A204.1 (cell line): ENCODE measurements around the gene ZFAND3.

Experiments used
- FAIRE-seq: peaks from 2 replicates; lab custom pipeline; 2012; peaks lifted over from hg19 to GRCh38; lab: Jason Lieb, UNC

ZFAND3 gene

GRCh38 chr6:38137608-38138265, 318.2 kb downstream of the ZFAND3 start:
- no peak for FAIRE-seq

DNA sequence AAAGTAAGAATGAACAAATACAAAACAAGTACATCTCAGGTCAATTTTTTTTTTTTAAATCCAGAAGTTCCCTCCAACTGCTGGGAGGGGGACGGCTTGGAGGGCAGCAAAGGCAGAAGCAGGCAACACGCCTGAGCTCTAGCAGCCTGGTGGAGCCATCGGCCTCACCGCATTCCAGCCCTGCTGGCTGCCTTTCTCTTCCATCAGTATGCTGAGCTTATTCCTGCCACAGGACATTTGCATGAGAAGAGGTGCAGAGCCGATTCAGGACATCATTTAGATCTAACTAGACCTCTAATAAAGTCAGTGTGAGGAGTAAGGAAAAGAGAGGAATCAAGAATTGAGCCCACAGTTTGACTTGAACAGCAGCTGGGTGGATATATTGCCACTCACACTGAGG, 318.8 kb downstream of the ZFAND3 start:
- no peak for FAIRE-seq

GRCh38 chr6:38141085-38141484, 321.6 kb downstream of the ZFAND3 start:
- FAIRE-seq: no peak

DNA sequence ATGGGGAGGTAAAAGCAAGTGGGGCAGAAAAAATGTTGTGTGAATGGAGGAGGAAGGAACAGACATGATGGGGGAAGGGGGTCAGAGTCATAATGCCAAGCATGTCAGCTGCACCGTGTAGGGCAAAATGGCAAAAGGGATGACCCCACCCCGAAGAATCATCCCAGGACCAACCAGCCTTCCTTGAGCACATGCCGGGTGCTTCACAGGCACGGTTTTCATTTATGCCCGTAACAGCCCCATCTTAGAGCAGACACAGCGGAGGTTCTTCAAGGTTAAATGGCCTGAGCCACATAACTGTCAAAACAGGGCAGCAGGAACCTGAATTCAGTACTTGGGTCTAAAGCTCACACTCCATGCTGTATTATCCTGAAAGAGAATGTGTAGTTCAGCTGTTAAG, 322.2 kb downstream of the ZFAND3 start:
- no peak for FAIRE-seq

GRCh38 chr6:38142178-38142902, 322.8 kb downstream of the ZFAND3 start:
- FAIRE-seq: no peak

- FAIRE-seq: no peak
These were observed 323.9 kb downstream of the ZFAND3 start for GRCh38 chr6:38143191-38144150.

GRCh38 chr6:38144365-38144945, 324.9 kb downstream of the ZFAND3 start:
- FAIRE-seq: no peak

DNA sequence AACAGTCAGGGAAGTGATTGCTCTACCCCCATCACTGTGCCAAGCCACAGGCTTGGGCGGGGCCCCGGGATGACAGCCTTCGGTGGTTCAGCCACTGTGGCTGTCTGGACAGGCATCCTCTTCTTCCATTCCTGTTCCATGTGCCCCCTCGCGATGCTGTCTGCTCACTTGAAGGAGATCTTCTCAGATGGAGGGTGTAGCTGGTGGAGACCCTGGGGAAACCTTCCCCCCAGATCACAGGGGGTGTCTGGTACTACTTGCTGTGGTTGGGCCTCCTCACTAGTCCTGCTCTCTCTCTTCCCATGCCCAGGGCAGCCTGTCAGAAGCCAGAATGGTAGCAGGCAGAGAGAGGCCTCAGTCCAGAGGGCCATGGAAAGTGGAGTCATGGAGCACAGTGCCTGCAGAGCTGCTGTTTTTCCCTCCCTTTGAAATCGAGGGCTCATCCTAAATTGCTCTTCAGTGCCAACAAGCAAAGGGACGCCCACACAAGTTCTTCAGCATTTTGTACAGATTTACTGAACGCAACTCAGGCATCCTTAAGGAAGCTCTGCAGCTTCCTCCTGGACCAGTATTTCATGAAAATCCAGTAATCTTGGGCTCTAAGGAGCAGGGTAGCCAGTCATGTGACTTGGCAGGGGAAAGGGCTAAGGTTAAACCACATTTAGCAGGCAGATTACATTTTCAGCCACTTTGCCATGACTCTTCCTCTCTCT, 326.6 kb downstream of the ZFAND3 start:
- no peak for FAIRE-seq

- no peak for FAIRE-seq
These were observed 327.2 kb downstream of the ZFAND3 start for GRCh38 chr6:38146734-38147027.

GRCh38 chr6:38148606-38149005, 329.1 kb downstream of the ZFAND3 start:
- FAIRE-seq: no peak

DNA sequence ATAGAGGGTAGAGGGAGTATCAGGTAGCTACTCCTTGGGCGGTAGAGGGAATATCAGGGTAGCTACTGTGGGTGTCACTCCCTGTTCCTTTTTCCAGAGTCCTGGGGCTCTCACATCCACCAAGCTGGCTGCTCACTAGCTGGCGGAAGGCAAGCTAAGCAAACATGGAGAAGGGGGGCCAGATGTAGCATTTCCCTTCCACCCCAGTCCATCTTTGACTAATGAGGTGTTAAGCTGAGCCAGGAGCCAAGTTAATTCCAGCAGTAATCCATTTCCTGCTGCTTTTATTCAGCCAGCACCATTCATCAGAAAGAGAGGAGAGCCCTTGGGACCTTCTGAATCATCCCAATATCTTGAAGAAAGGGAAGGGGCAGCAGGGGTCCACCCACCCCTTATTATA, 330.0 kb downstream of the ZFAND3 start:
- FAIRE-seq: no peak

DNA sequence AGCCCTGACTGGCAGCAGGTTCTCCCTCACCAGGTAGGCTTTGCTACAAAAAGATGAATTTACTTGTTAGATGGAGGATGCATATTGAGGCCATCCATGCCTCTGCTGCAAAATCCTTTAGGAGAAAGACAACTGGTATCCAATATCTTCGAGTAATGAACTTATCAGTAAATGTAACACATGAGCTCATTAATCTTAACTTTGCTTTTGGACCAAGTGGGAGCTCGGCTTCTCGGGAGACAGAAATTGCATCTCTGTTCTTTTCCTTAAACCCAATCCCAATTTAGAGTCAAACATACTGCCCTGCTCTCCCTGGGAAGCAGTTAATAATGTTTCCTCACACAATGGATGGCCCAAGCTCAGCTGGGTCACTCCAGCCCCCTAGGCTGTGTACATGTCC, 330.5 kb downstream of the ZFAND3 start:
- no peak for FAIRE-seq

- FAIRE-seq: no peak
These were observed 331.3 kb downstream of the ZFAND3 start for GRCh38 chr6:38150681-38151296.

DNA sequence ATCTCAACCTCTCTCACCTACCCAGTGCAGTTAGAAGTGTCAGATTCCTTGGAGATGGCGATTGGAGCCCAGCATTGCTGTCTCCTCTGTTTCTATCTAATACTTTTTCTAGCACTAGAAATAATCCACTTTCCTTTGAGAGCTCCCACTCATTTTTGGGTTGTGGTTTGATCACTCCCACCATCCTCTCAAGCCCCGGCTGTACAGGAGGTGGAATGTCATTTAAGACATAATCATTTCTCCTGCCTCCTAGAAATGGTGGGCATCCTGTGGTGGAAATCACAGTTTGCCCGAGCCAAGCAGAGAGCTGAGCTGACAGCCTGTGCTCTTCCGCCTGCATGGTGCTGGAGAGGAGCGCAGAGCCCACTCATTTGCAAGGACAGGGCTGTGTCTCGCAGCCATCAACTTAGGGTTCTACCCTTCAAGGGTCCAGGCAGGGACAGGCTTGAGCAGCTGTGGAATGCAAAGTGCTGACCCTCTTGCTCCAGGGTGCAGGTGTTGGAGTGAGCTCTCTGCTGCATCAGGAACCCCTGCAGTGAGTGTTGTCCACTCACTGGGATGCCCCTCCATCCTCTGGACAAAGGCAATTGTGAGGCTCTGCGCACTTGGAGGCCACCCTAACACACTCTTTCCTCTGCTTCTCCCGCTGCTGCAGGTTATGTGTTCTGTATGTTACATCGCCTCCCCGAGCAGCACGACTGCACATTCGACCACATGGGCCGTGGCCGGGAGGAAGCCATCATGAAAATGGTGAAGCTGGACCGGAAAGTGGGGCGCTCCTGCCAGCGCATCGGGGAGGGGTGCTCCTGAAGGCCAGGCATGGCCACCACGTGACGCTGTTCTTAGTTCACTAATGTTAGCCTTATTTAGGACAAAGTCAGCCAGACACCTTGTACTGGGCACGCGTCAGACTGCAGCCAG, 332.3 kb downstream of the ZFAND3 start:
- no peak for FAIRE-seq

- FAIRE-seq: no peak
These were observed 333.1 kb downstream of the ZFAND3 start for GRCh38 chr6:38152620-38153019.

GRCh38 chr6:38153076-38153797, 333.7 kb downstream of the ZFAND3 start:
- FAIRE-seq: no peak

DNA sequence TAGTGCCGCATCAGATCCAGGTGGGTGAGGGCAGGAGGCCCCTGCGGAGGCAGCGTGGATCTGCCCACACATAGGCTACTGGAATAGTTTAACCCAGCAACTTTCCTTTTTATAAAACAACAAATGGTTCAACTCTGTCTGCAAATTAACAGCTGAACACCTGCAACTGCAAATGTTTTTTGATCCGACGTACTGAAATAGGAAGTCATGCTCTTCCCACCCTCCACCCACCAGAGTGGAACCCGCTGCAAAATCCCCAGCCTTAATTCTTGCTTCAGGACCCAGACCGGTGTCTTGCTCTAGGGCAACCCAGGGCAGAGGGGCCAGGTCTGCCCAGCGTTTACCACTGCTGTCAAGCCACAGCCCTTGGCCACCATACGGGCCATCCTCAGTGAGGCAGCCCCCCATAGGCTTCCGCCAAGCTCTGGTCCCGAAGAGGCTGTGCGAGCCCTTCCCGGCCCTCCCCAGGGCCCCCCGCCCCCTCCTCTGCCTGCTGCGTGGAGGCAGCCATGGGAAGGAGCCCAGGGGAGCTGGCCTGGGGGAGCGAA, 334.3 kb downstream of the ZFAND3 start:
- FAIRE-seq: no peak

DNA sequence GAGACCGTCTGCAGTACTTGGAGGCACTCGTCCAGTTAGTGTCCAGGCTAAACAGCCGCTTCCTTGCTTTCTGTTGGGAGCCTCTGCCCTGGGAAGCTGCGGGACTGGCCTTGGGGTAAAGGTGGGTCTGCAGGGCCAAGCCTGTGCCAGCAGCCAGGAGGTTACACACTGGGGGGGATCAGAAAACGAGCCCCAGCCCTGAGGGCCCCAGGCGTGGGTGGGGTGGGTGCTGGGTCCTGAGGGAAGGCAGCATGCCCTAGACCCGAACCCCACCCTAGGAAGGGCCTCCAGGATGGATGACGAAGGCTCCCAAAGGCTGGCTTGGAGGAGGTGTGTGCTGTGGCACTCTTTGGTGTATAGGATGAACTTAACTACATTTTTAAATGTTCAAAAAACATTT, 335.2 kb downstream of the ZFAND3 start:
- no peak for FAIRE-seq

GRCh38 chr6:38155144-38155543, 335.6 kb downstream of the ZFAND3 start:
- no peak for FAIRE-seq
